MCF 10A (cell line): ENCODE data around the gene TRABD. TPM values are rescaled to one million over a fixed set of nuclear protein-coding genes. Genes with fewer than 3 reads are reported as not detected.

Source experiments
- BruUV-seq: library from RNA; stranded (reverse); fragments of 400-500 nt; replicated peaks from 2 replicates; lab custom pipeline; 2021; lab: Mats Ljungman, UMichigan
- CTCF ChIA-PET: fragments of 300-600 bp; sonication (Branson Sonifier 250); formaldehyde crosslinking; extraction: SDS; loops from one replicate; lab custom pipeline; 2021; ENCODE audit warnings: antibody characterized with exemption, inconsistent platforms; lab: Yijun Ruan, JAX
- POLR2A ChIA-PET: fragments of 300-600, 350-650 bp; sonication (Branson Sonifier 250); formaldehyde crosslinking; extraction: SDS; loops from one replicate; lab custom pipeline; 2020; ENCODE audit warnings: antibody characterized with exemption, inconsistent platforms; lab: Yijun Ruan, JAX
- DNase-seq: peaks from one replicate; pipeline ENCODE4 v3.0.0-alpha.2; 2018; ENCODE audit not compliant: unreplicated experiment
- H3K27ac Mint-ChIP-seq: one replicate; pipeline ENCODE4 v1.8.0; 2022; ENCODE audit warnings: mild to moderate bottlenecking, low read depth, mixed read lengths; ENCODE audit not compliant: unreplicated experiment
- H3K27me3 Mint-ChIP-seq: one replicate; pipeline ENCODE4 v1.8.0; 2022; ENCODE audit warnings: mixed read lengths; ENCODE audit not compliant: insufficient read depth, unreplicated experiment
- H3K36me3 Mint-ChIP-seq: one replicate; pipeline ENCODE4 v1.8.0; 2022; ENCODE audit warnings: mild to moderate bottlenecking, moderate library complexity, mixed read lengths; ENCODE audit not compliant: insufficient read depth, unreplicated experiment
- H3K4me1 Mint-ChIP-seq: one replicate; pipeline ENCODE4 v1.8.0; 2022; ENCODE audit warnings: mixed read lengths; ENCODE audit not compliant: insufficient read depth, unreplicated experiment
- H3K4me3 Mint-ChIP-seq: one replicate; pipeline ENCODE4 v1.8.0; 2022; ENCODE audit warnings: mild to moderate bottlenecking, moderate library complexity, mixed read lengths; ENCODE audit not compliant: unreplicated experiment
- H3K9me3 Mint-ChIP-seq: one replicate; pipeline ENCODE4 v1.8.0; 2022; ENCODE audit warnings: mixed read lengths; ENCODE audit not compliant: unreplicated experiment
- CTCF ChIP-seq: fragments of 200-600 bp; IDR thresholded peaks from one replicate; pipeline ENCODE4 v1.8.0; 2022; ENCODE audit warnings: antibody characterized with exemption, mild to moderate bottlenecking; ENCODE audit not compliant: unreplicated experiment
- intact Hi-C: fragments of 100-400 bp; cut with micrococcal nuclease; formaldehyde crosslinking; loops from 2 replicates; pipeline ENCODE4 v1.14.1; 2022
- total RNA-seq: library from RNA; stranded (reverse); gene quantifications from 2 replicates; pipeline ENCODE4 v1.2.3, GENCODE V29; 2022

TRABD gene
- total RNA-seq, 1 experiment from 2014 or later, result 63.8 TPM

GRCh38 chr22:50244420-50245213, 58.9 kb downstream of the TRABD start, which contains the start of gene TUBGCP6:
Gene TUBGCP6 (minus strand): TSS chr22:50245023. CDS start chr22:50244459, 564 bp downstream.
- CTCF ChIA-PET, result interaction anchor here (0.7 to 4.2 kb wide), 4 partner anchors 13 to 239 kb away, joined by 5 to 19 read pairs (median 5); no protein-coding TSS in a partner anchor
- DNase-seq, result peak; percentile 91

DNA sequence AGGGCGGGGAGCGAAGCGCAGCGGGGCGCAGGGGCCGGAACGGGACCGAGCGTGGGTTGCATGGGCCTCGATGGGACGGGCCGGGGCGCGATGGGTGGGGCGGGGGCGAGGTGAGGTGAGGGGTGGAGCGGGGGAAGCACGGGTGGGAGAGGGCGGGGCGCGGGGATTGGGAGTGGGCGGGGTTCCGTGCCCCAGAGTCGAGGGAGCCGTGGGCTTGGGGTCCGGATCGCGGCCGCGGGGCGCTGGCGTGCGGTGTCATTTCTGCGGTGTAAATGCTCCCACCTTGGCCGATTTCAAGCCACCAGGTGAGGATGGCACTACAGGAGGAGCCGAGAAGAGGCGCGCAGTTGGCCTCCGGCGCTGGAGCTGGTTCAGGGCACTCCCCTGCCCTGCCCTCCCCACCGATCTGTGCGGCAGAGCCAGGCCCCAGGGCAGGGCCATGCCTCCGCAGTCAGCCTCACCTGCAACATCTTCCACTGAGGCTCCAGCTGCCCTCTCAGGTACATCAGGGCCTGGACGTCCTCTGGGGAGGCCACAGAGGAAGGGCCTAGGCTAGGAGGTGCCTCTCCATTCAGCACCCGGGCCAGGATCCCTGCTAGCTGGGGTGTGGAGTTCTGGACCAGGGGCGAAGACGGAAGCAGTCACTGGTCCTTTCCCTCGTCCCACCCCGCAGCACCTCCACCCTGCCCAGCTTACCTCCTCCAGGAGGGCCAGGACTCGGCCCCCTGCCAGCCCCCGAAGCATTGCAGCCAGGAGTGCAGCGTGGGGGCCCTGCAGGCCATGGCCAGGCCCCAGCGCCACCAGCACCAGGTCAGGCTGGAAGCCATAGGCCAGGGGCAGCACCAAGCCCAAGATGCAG, 59.7 kb downstream of the TRABD start:
- no TSS peak for BruUV-seq

More at GRCh38 chr22:50244420-50245213, 58.9 kb downstream of the TRABD start, which contains the start of gene TUBGCP6:
- BruUV-seq, result no TSS peak
- Mint-ChIP-seq H3K9me3 (no peaks in the 10 kb centered on the region), H3K4me3 (peak within 1 kb of the TSS; percentile 96), H3K27me3 (no peaks in the 10 kb centered on the region), H3K4me1 (peaks cover 16% of the 10 kb centered on the region), H3K27ac (peak within 1 kb of the TSS; percentile 99), H3K36me3 (peaks cover 25% of the 10 kb centered on the region)
- intact Hi-C loops, result no loop called here
- POLR2A ChIA-PET, result interaction anchor here (0.6 to 1.5 kb wide), 23 partner anchors 10 to 450 kb away, joined by 3 to 12 read pairs (median 4); partner anchors contain the start of genes DENND6B, LMF2, NCAPH2 and PLXNB2
- TF ChIP-seq CTCF, result no peak

GRCh38 chr22:50246242-50247175, 60.8 kb downstream of the TRABD start:
- Mint-ChIP-seq H3K9me3 (no peaks in the 10 kb centered on the region), H3K27ac (no peak overlapping the region), H3K36me3 (peaks cover 20% of the 10 kb centered on the region), H3K4me3 (peak overlapping the region; percentile 96), H3K27me3 (no peaks in the 10 kb centered on the region), H3K4me1 (peaks cover 10% of the 10 kb centered on the region)
- CTCF ChIA-PET, result interaction anchor here (0.7 kb wide), 1 partner anchor 197 kb away, joined by 3 read pairs; no protein-coding TSS in a partner anchor
- POLR2A ChIA-PET, result interaction anchor here (0.8 to 1.4 kb wide), 6 partner anchors 14 to 97 kb away, joined by 3 to 4 read pairs (median 3); partner anchors contain the start of gene PPP6R2
- no peak for DNase-seq
- intact Hi-C loops, result no loop called here
- no peak for TF ChIP-seq CTCF
- BruUV-seq, result no TSS peak

More for the DNA sequence above, 59.7 kb downstream of the TRABD start:
- H3K27me3 Mint-ChIP-seq, result no peaks in the 10 kb centered on the region
- H3K4me1 Mint-ChIP-seq, result peaks cover 16% of the 10 kb centered on the region
- peak overlapping the region; percentile 99 for H3K27ac Mint-ChIP-seq
- ChIA-PET CTCF (no interaction called here), POLR2A (interaction anchor here (0.7 to 1.4 kb wide), 7 partner anchors 15 to 98 kb away, joined by 3 to 5 read pairs (median 3); partner anchors contain the start of gene PPP6R2)
- H3K9me3 Mint-ChIP-seq, result no peaks in the 10 kb centered on the region
- intact Hi-C loops, result no loop called here
- H3K4me3 Mint-ChIP-seq, result peak overlapping the region; percentile 96
- no peak for DNase-seq
- H3K36me3 Mint-ChIP-seq, result peaks cover 20% of the 10 kb centered on the region
- TF ChIP-seq CTCF, result no peak
